Cortex of kidney (tissue), 1 donor: ENCODE measurements around the gene GATAD2B.
A peak's percentile ranks its signal among the peaks of the same experiment; 100 is the strongest.

Experiments used
- DNase-seq: peaks from one replicate; lab custom pipeline; 2025; lab: John Stamatoyannopoulos, UW

The GATAD2B gene

DNA sequence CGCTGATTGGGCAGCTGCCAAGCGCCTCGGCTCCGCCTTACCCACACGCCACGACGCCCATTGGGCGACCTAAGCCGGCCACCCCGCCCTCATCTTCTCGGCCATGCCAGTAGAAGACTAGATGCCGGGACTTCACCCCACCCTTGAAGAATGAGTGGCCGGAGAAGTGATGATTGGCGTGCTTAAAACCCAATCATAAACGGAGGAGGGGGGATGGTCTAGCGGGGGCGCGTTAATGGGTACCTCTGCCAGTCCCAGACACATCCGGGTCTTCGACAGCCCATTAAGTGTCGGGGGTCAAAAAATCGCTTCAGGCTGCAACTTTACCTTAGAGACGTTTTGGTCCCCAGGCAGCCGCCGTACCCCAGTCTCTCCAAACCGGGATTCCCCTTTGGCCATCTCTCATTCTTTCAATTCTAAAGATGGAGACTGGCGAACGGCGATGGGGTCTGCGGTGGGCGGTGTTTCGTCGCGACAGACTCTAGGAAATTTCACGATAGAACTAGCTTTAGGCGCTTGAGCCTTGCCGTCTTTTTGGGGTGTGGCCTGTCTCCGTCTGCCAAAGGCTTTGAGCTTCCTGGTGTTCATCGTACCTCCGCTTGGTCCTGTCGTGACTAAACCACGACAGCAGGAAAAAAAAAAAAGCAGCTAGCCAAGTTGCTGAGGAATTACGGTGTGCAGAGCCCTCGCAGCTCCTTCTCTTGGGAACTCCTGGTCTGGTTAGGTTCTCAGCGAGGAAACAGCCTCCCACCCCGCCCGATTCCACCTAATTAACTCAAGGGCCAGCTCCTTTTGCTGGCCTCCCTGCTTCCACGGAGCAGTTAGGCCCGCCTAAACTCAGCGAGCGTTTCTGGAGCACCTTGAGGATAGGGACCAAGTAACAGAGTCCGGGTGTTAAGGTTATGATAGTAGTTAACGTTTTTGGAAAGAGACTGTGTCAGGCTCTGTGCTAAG, at the start of gene GATAD2B:
TSS of gene GATAD2B (minus strand) at position 1 of the 954 bp plus-strand sequence. CDS start 94,625 bp downstream, outside the sequence.
- DNase-seq, result peak; percentile 62

DNA sequence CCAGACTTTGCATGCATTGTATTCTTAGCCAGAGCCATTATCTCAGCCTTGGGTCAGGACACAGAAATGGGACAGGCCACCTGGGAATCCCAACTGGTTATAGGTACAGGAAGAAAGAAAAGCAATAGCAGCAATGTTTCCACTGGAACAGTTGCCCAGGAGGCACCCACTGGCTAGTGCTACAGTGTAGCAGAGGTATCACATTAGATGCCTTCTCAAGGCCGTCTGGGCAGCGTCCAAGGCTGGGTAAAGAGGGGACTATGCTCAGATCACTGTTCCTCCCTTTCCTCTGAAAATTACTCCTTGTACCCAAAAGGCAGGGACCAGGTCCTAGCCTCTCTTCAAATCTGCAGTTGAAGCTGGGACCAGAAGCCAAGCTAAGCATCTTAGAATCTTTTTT, 47.6 kb upstream of the GATAD2B start:
- no peak for DNase-seq

DNA sequence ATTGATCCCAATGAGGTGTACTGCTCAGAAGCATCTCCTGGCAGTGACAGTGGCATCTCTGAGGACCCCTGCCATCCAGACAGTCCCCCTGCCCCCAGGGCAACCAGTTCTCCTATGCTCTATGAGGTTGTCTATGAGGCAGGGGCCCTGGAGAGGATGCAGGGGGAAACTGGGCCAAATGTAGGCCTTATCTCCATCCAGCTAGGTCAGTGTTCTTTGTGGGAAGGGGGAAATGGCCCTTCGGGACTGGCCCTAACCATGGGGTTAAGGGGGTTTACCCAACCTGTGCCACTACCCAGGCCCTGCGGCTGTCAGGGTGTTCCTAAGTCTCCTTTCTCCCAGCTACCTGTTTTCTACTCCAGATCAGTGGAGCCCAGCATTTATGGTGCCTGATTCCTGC, 46.2 kb upstream of the GATAD2B start:
- DNase-seq, result no peak

DNA sequence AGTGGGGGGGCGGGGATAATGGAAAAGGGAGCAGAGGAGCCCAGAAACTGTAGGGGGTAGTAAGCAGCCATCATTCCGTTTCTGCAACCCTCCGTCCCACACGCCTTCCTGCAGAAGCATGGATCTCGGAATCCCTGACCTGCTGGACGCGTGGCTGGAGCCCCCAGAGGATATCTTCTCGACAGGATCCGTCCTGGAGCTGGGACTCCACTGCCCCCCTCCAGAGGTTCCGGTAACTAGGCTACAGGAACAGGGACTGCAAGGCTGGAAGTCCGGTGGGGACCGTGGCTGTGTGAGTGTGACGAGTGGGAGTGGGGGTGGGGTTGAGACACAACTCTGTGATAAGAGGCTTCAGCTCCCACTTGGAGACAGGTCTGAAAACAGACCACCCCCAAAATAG, 45.6 kb upstream of the GATAD2B start:
- no peak for DNase-seq

DNA sequence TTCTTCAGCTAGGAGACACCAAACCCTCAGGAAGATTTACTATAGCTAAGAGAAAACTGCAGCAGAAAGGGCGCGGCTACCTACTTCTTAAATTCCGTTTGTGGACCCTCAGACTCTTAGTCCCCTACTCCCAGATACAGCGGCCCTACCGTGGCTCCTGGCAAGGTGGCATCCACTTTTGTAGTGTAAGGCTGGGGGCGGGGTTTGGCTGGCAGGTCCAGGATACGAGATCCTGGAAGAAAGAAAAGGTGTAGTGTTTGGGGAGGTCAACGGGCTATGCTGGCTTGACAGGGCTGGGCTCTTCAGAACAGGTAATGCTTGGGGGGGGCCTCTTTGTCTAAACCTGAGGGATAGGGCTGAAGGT, 45.2 kb upstream of the GATAD2B start:
- DNase-seq, result no peak

DNA sequence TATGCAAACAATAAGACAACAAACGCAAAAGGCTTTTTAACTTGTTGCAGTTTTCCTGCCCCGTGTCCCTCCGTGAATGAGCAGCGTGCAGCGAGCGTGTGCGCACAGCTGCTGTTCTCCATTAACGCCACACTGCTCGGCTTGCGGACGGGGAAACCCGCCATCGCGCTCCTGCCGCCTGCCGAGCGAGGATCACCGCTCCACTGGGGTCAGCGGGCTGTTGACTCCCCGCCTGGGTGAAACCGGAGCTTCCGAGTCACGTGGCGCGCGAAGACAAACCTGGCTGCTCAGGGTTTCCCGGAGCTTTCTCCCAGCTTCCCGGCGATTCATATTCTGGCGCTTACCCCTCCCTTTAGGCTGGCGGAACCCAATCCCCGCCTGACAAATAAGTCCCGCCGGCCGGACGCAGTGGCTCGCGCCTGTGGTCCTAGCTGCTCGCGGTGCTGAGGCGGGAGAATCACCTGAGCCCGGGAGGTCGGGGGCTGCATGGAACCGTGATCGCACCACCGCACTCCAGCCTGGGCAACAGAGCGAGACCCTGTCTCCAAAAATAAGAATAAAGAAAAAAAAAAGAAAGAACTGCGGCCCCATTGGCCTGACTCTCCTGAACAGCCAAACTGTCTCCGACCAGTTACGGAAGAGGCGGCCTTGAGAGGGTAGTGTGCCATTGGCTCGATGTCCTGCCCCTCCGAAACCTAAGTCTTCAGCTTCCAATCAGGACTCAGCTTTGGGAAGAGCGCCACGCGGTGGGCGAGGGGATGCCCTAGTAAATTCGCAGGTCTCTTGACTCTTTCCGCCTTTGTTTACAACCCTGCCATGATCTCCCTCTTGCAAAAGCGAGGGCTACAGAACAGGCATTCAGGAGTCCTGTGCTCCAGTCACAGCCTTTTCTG, 44.6 kb upstream of the GATAD2B start, which contains the start of gene CREB3L4:
TSS of gene CREB3L4 (plus strand) at position 796 of the 893 bp plus-strand sequence. CDS start 624 bp downstream, outside the sequence.
- DNase-seq, result no peak

DNA sequence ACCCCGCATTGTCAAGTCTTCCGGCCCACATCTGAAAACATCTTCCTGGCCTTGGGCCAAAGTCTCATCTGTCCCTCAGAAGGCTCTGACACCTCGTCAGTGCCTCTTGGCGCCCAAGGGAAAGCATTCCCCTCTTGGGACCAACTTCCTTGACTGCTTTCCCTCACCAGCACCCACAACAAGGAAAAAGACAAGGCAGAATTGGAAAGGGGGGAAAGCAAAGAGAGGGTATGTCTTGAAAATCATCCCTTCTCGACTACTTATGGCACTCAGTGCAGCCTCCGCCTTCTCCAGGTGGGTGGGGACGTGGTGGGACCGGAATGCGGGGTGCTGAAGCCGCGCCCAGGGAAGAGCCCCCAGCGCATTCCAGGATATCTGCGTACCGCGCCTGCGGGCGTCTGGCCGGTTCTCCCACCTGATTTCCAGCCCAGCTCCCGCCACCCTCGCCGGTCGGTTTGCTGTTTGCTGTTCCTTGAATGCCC, 41.1 kb upstream of the GATAD2B start:
- DNase-seq, result no peak

DNA sequence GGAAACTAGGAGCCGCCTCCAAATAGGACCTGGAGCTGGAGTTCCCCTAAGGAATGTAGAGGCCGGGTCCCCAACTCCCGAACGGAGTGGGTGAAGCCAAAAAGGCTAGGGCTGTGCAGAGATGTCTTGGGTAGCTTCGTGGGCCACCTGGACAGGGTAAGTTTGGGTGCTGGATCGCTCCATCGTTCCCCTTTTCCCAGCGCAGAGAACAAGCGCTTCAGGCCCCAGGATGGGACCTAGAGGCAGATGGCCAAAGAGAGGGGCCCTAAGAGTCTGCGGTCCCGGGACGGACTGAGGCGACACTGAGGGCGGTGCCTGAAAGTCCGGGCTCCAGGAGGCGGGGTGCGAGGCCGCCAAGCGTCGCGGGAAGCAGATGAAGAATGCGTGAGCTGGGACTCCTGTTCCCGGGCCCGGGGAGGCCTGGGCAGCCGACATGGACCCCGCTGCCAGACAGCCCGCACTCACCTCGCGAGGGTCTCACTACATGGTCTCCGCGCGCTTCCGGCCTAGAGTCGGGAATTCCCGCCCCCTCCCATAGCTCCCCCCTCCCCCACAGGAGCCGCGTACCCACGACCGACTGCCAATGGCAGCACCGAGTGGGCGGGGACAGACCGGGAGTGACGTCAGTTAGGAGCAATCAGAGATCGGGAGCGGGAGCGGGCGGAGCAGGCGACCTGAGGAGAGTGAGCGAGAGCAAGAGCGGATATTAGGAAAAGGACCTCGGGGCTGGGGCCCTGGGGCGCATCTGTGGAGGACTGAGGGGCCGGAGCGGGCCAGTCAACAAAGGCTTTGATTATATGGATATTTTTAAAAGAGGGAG, 40.5 kb upstream of the GATAD2B start, which contains the start of gene SLC39A1:
TSS of gene SLC39A1 (minus strand) at position 508 of the 820 bp plus-strand sequence. CDS start 822 bp downstream, outside the sequence.
- DNase-seq, result no peak

DNA sequence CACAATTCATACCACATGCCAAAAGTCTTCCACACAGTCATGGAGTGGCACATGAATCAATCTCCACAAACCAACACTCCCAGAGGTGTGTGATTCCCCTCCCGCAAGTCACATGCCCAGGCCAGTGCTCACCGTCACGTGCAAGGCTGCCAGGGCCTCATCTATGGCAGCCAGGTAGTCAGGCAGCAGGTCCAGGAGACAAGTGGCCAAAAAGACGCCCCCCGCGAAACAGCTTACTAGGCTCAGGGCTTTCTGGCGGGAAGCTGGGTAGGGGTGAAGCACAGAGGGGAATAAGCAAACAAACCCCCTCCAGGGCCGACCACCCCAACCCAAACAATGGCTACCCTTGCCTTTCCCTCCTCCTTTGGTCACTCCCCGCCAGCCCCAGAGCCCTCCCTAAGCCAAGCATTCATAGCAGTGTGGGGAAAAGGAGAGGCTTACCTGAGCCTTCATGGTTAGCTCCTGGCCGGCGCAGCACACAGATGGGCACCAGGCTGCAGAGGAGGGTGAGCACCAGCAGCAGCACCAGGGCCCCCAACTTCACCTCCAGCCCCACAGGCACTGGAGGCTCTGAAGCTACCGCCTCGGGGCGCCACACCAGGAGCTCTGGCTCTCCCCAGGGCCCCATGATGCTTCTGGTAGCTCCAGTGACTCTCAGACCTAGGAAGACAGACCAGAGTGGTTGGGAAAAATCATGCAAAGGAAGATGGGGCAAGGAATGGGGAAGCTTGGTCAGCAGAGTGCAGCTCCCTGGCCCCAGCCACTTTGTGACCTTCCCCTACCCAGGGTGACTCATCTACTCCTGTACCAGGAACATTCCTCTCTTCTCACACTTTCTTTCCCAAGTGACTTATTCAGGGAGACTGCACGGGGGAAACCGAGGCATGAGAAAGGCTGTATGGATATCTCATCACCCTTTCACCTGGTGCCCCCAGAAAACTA, 39.6 kb upstream of the GATAD2B start:
- no peak for DNase-seq

DNA sequence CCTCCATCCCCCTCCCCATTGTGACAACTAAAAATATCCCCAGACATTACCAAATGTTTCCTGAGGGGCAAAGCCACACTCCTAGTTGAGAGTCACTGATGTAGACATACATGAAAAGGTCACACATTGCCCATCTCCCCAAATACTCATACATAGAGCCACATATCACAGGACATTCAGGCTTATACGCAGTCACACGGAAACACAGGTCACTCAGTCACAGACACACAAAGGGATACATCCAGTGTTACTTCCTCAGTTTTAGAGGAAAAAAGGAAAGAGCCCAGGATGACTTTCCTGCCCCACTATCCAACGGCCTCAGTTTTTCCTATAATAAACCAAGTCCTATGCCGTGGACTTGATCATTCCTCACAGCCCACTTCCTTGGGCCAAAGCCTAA, 38.6 kb upstream of the GATAD2B start:
- no peak for DNase-seq

DNA sequence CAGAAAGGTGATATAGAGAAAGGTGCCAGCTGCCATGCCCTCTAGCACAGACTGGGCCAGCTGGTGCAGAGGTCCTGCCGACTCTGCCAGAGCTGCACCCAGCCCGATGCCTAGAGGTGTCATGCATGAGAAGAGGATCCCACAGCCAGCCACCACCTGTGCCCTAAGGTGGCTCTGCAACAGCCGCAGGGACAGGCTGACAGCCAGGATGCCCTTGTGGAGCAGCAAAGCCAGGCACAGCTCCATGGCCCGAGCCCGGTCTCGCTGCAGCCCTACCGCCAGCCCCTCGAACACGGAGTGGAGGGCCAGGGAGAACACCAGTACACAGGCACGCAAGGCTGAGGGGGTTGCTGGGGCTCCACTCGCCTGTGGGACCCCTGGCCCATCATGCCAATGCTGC, 37.4 kb upstream of the GATAD2B start:
- no peak for DNase-seq

DNA sequence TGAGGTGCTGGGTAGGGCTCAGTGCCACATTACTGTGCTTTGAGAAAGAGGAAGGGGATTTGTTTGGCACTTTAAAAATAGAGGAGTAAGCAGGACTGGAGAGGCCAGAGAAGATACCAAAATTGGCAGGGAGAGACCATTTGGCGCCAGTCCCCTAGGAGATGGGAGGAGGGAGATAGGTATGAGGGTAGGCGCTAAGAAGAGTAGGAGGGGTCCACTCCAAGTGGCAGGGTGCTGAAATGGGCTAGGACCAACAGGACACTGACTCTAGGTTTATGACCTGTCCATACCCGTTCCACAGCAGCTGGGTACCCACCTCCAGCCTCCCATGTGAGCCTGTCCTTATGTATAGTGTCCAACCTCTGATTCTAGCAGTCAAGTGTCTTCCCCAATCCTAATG, 36.7 kb upstream of the GATAD2B start:
- DNase-seq, result no peak

DNA sequence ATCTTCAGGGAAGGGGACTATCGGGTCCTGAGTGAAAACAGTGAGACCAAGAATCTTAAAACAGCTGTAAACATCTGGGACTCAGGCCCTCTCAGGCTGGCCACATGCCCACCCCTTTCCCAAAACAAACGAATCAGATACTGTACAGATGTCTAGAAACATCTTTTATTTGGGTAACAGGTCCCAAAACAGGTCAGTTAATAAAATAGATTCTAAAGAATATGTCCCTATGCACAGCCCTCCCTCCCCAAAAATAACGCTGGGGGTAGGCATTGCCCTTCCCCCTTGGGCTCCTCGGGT, 36.1 kb upstream of the GATAD2B start:
- no peak for DNase-seq

DNA sequence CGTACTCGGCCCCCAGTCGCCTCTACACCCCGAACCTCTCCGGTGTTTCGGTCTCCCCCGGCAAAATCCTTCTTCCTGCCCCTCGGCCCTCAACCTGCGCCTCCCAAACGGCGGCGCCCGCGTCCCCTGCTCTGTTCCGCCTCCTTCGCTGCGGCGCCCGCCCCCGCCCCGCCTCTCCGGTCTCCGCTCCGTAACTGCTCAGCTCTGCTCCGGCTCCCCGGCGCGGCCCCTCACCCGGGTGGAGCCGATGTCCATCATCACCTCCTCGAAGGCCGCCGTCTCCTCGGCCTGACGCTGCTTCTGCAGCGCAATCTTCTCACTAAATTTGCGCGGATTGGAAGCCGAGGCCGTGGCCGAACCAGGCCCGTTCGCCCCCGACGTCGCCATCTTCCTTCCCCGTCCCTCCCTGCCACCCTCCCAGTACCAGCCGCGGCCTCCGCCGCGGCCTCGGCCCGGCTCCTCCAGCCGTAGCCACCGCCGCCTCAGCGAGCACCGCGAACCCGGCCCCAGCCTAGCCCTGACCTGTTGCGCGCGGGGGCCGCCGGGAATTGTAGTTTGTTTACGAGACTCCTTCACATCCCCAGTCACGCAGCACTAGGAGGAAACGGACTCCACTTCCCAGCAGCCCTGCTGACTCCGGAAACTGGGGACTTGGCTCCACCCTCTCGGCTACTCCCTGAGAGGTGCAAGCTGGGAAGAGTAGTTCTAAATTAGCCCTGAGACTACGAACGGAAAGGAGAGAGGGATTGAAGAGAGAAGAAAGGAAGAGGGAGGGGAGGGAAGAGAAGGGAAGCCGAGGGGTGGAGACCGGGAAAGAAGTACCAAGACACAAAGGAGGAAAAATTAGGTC, 35.6 kb upstream of the GATAD2B start, which contains the start of gene CRTC2:
TSS of gene CRTC2 (minus strand) at position 502 of the 850 bp plus-strand sequence. CDS start at position 387, 115 bp downstream.
- peak; percentile 35 for DNase-seq

DNA sequence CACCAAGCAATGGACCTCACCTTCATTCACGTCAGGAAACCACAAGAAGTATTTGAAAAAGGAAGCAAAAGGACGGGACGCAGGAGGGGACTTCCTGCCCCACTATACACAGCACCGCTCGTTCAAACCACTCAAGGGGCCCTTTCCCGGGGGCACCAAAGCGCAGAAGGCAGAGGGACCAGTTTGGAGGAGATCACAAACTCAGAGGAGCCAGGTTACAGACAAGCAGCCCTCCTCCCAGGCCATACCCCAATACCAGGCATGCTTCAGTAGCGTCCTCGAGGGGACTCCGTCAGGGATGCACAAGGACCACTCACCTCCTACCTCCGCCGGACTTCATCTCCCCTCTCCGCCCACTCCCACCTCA, 35.0 kb upstream of the GATAD2B start:
- DNase-seq, result no peak

DNA sequence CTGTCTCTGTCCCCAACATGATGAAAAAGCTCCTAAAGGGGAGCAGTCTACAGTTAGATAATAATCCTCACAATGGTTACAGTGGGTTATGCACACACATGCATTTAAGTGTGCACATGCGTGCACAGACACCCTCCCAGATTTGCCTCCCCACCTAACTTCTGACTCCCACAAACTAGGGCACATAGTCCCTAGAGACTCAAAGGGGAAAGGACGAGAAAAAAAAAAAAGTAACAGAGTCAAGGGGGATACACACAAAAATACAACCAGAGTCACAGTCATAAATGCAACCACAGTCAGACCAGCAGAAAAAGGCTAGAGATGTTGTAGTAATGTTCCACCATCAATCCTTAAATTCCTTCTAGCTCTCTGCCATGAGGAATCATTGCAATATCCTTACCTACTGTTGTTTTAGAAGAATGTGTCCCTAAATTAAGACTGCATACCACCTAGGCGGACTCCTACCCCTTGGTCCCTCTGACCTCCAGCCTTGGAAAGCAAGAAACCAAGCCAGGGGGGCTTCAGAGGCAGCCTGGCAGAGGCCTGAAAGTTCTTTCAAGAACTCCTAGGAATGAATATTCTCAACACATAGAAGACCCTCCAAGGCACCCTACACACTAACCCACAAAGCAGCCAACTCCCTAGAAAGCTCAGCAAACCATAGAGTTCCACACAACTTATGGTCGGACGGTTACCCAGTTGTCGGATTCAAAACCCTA, 34.4 kb upstream of the GATAD2B start:
- no peak for DNase-seq

DNA sequence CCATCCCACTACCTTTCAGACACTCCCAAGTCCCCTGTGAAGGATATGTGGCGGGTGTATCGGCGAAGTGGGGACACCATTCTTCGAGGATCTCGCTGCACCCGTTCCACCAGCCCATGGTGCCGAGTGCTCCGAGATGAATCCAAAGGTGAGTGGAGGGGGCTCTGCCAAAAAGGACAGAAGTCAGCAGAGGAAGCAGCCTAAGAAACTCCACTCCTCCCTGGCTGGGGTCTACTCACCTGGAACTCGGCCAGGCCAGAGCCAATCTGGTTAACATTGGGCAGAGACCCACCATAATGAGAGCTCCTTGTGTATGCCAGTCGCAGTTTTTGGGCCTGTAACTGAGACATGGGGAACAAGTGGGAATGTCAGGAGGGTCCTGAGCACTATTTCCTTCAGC, 32.1 kb upstream of the GATAD2B start:
- DNase-seq, result no peak

DNA sequence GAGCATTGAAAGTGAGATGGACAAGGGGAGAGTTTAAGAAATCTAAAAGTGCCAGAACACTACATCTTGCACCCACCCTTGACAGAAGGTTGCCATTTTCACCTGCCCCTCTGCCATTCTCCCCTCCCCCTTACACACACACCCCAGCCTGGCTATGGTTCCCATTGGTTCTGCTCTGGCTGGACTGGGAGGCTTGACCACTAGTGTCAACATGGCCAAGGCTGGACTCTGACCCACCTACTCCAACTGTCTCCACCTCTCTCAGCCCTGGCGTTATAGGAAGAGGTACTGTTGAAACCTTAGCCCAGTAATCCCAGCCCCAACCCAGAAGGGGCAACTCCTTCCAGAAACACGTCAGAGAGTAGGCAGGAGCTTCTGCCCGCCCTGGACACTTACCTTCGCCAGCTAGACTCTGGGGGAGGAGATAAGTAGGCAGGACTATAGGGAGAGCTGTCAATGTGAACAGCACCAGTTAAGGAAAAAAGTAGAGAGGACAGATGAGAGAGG, 31.1 kb upstream of the GATAD2B start:
- no peak for DNase-seq

DNA sequence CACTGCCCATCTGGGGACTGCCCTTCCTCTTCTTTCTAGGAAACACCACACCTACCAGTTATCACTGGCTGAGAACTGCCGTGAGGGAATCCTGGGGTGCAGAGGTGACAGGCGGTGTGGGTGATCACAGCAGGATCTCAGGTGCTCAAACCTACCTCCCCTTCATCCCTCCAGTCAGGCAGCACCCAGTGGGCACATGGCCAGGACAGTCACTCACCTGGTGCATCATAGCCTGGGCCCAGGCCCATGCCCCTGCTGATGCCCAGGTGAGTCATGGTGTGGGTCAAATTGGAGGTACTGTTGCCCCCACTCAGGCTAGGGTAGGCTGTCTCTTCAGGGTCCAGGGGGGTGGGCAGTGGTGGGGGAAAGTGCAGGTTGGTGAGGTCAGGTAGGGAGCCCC, 29.0 kb upstream of the GATAD2B start:
- no peak for DNase-seq
